HUES48 (cell line): ENCODE results near the gene DPAGT1.

Experiments used
- H3K27ac ChIP-seq: one replicate; pipeline ENCODE4 v1.7.0; 2013; ENCODE audit warnings: low read depth, low read length, inconsistent platforms
- H3K27me3 ChIP-seq: 2 replicates; pipeline ENCODE4 v1.6.1; 2013; ENCODE audit warnings: mild to moderate bottlenecking, low read length; ENCODE audit not compliant: control insufficient read depth, insufficient read depth
- H3K36me3 ChIP-seq: 2 replicates; pipeline ENCODE4 v1.6.1; 2013; ENCODE audit warnings: low read length; ENCODE audit not compliant: control insufficient read depth, insufficient read depth
- H3K4me1 ChIP-seq: 2 replicates; pipeline ENCODE4 v1.6.1; 2013; ENCODE audit warnings: mild to moderate bottlenecking, low read length; ENCODE audit not compliant: control insufficient read depth, insufficient read depth
- H3K4me3 ChIP-seq: 2 replicates; pipeline ENCODE4 v1.5.1; 2013; ENCODE audit warnings: mild to moderate bottlenecking, low read depth, low read length
- H3K9ac ChIP-seq: 2 replicates; pipeline ENCODE4 v1.6.1; 2013; ENCODE audit warnings: mild to moderate bottlenecking, low read depth, low read length, moderate library complexity
- H3K9me3 ChIP-seq: 2 replicates; pipeline ENCODE4 v1.6.1; 2013; ENCODE audit warnings: low read length; ENCODE audit not compliant: control insufficient read depth, insufficient read depth

DPAGT1 gene

GRCh38 chr11:119054418-119054817 lies 47.2 kb downstream of the DPAGT1 start:
- Histone ChIP-seq H3K36me3 (peaks cover 63% of the 10 kb centered on the region), H3K27me3 (no peaks in the 10 kb centered on the region), H3K4me1 (no peaks in the 10 kb centered on the region), H3K4me3 (no peak overlapping the region), H3K27ac (no peak overlapping the region), H3K9me3 (no peaks in the 10 kb centered on the region), H3K9ac (no peak overlapping the region)

DNA sequence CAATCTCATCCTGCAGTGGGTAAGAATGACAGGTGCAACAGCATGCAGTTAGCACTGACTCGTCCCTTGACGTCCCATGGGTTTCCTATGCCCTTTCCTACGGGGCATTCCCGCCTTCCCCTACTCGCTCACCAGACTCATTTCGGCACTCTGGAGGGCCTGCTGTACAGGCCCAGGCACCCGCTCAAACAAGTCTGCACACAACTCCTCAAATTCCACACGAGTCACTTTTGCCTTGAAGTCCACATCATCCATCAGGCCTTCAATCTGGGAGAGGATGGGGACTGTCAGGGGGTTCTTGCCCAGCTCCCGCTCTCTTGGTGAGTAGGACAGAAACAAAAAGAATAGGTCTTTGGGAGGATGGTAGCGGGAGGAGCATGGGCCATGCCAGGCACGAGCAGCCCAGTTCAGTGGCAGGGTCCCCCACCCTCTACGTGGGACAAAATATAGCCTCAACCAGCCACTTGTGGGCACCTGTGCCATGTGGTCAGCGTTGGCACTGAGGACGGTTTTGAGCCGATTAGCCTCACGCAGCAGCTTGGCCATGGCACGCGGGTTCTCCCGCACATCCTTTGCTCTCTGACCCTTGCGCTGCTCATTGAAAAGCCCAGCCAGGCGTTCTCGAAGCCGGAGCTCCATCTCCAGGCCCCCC lies 49.4 kb downstream of the DPAGT1 start:
- Histone ChIP-seq H3K4me3 (no peak overlapping the region), H3K9me3 (no peaks in the 10 kb centered on the region), H3K36me3 (peaks cover 84% of the 10 kb centered on the region), H3K27ac (no peak overlapping the region), H3K27me3 (no peaks in the 10 kb centered on the region), H3K4me1 (no peaks in the 10 kb centered on the region), H3K9ac (no peak overlapping the region)

DNA sequence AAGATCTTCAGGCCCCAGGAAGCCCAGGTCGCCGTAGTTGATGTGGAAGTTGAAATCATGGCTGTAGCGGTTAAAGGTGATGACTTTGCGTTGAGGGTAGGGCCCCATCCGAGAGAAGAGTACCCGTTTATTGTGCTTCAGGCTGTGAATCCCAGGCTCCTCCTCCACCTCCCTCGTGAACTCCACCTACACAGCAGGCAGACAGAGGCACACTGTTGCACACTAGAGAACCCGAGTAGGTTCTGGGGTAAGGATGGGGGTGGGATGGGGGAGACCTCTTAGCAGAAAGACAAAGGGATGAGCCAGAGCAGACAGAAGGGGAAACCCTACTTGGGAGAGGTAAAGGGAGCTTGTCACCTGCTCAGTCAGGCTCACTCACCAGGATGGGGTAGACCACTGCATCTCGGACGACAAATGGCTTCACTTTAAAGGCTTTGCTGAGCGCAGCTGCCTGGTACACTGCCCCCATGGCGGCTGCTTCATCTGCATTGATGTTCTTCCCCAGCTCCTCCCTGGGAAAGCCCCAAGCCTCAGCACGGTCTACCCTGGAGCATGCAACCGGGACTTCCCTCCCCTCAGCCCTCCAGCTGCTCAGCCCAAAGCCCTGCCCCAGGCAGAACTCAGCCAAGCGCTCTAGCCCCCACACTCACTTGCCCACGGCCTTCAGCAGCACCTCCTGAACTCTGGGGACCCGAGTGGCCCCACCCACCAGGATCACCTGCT lies 50.1 kb downstream of the DPAGT1 start:
- H3K36me3 ChIP-seq, result peaks cover 91% of the 10 kb centered on the region
- H3K27ac ChIP-seq, result no peak overlapping the region
- no peaks in the 10 kb centered on the region for H3K9me3 ChIP-seq
- no peak overlapping the region for H3K9ac ChIP-seq
- no peak overlapping the region for H3K4me3 ChIP-seq
- no peaks in the 10 kb centered on the region for H3K27me3 ChIP-seq
- no peaks in the 10 kb centered on the region for H3K4me1 ChIP-seq

GRCh38 chr11:119049081-119049480 lies 52.6 kb downstream of the DPAGT1 start:
- Histone ChIP-seq H3K27me3 (no peaks in the 10 kb centered on the region), H3K4me1 (peaks cover 6% of the 10 kb centered on the region; the same call in 1 of the 2 replicates), H3K4me3 (no peak overlapping the region), H3K36me3 (peaks cover 99% of the 10 kb centered on the region), H3K9me3 (no peaks in the 10 kb centered on the region), H3K27ac (no peak overlapping the region), H3K9ac (no peak overlapping the region)

GRCh38 chr11:119048644-119049043 lies 53.0 kb downstream of the DPAGT1 start:
- Histone ChIP-seq H3K4me3 (no peak overlapping the region), H3K9me3 (no peaks in the 10 kb centered on the region), H3K4me1 (peaks cover 6% of the 10 kb centered on the region; the same call in 1 of the 2 replicates), H3K27ac (no peak overlapping the region), H3K36me3 (peaks cover 94% of the 10 kb centered on the region), H3K9ac (no peak overlapping the region), H3K27me3 (no peaks in the 10 kb centered on the region)

DNA sequence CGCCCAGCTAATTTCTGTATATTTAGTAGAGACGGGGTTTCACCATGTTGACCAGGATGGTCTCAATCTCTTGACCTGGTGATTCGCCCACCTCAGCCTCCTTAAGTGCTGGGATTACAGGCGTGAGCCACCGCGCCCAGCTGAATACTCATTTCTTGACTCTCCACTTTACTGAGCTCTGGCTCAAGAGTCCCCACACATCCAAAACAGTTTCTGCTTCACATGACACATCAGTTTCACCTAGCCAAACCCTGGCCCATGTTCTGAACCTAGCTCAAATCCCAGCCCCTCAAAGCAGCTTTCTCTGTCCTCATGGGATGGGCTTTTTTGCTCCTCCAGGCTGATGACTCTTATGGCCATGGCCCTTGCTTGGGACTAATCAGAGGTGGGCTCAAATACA lies 54.4 kb downstream of the DPAGT1 start:
- H3K4me1 ChIP-seq, result peaks cover 6% of the 10 kb centered on the region; the same call in 1 of the 2 replicates
- no peak overlapping the region for H3K27ac ChIP-seq
- H3K36me3 ChIP-seq, result peaks cover 80% of the 10 kb centered on the region
- no peaks in the 10 kb centered on the region for H3K9me3 ChIP-seq
- H3K9ac ChIP-seq, result no peak overlapping the region
- no peak overlapping the region for H3K4me3 ChIP-seq
- no peaks in the 10 kb centered on the region for H3K27me3 ChIP-seq
